GM12878 (cell line): Measurements from ENCODE around the gene FOXRED2. TPM values are rescaled to one million over a fixed set of nuclear protein-coding genes. Genes with fewer than 3 reads are reported as not detected.
A peak's percentile ranks its signal among the peaks of the same experiment; 100 is the strongest.

Source experiments
- ATF7 ChIP-seq: fragments of 450-650 bp; IDR thresholded peaks from 2 replicates; pipeline ENCODE4 v1.6.1; 2016; ENCODE audit warnings: low read depth, mild to moderate bottlenecking
- JUNB ChIP-seq: IDR thresholded peaks from 2 replicates; pipeline ENCODE4 v1.6.1; 2016; ENCODE audit warnings: antibody characterized with exemption, mild to moderate bottlenecking
- NR2C1 ChIP-seq: fragments of 450-650 bp; IDR thresholded peaks from 2 replicates; pipeline ENCODE4 v1.6.1; 2017; ENCODE audit warnings: antibody characterized with exemption, mild to moderate bottlenecking, moderate library complexity
- PAX5 ChIP-seq: IDR thresholded peaks from 2 replicates; pipeline ENCODE4 v1.6.1; 2011; ENCODE audit warnings: low read depth, low read length, borderline replicate concordance
- RBBP5 ChIP-seq: fragments of 200-600 bp; sonication (generic); conservative IDR thresholded peaks from 2 replicates; pipeline ENCODE4 v1.6.1; 2016
- SMAD1 ChIP-seq: fragments of 450-650 bp; IDR thresholded peaks from 2 replicates; pipeline ENCODE4 v1.6.1; 2018; ENCODE audit warnings: mild to moderate bottlenecking, low read depth; ENCODE audit not compliant: partially characterized antibody
- SP1 ChIP-seq: IDR thresholded peaks from one replicate; pipeline ENCODE4 v1.6.1; 2011; ENCODE audit warnings: low read depth, low read length
- SUZ12 ChIP-seq: fragments of 200-600 bp; sonication (generic); IDR thresholded peaks from one replicate; pipeline ENCODE4 v1.6.1; 2018; ENCODE audit warnings: antibody characterized with exemption, mild to moderate bottlenecking; ENCODE audit not compliant: unreplicated experiment
- YBX1 ChIP-seq: fragments of 450-650 bp; IDR thresholded peaks from 2 replicates; pipeline ENCODE4 v1.6.1; 2016; ENCODE audit warnings: antibody characterized with exemption
- ZNF274 ChIP-seq: IDR thresholded peaks from one replicate; pipeline ENCODE4 v1.8.0; 2011; ENCODE audit not compliant: insufficient read length, insufficient read depth
- polyA plus RNA-seq, 11 experiments: library from polyadenylated mRNA; depleted of rRNA in 4 of 11; unstranded in 6 of 11; stranded (reverse) in 5 of 11; fragments of >200 nt; fragmentation: Nextera tagmentation in 4 of 11; fragmentation: Illumina TruSeq in 1 of 11; extraction: Ambion mirVana in 4 of 11; extraction: Trizol in 1 of 11; gene quantifications; 1 replicate in 1 of 11; 2 replicates in 10 of 11; pipeline versions ENCODE4 v1.2.1 to v1.2.3, GENCODE V29; 2011 to 2016; ENCODE audit warnings: inconsistent platforms in 2 of 11, missing spikeins in 2 of 11, low read depth in 1 of 11
- total RNA-seq, 4 experiments: library from RNA; depleted of rRNA in 3 of 4; stranded (reverse); fragments of >200 nt in 3 of 4; fragmentation: Illumina TruSeq in 1 of 4; extraction: Trizol in 1 of 4; gene quantifications; 2 replicates each; pipeline versions ENCODE4 v1.2.1 to v1.2.3, GENCODE V29; 2013 to 2021
- TF ChIP-seq, protein P1 (sequence below): IDR thresholded peaks from 2 replicates; pipeline ENCODE4 v1.6.1; 2011; ENCODE audit warnings: borderline replicate concordance, low read depth, mild to moderate bottlenecking, moderate library complexity, low read length; ENCODE audit not compliant: insufficient read depth, poor library complexity, severe bottlenecking
- TF ChIP-seq, protein P2 (sequence below), 3 experiments: IDR thresholded peaks in 2 of 3; conservative IDR thresholded peaks in 1 of 3; 2 replicates each; pipeline ENCODE4 v1.5.1; 2011; ENCODE audit warnings: low read depth in 3 of 3, low read length in 3 of 3, mild to moderate bottlenecking in 3 of 3, control low read depth in 2 of 3, moderate library complexity in 2 of 3, inconsistent platforms in 1 of 3, mixed read lengths in 1 of 3; ENCODE audit not compliant: control insufficient read depth in 2 of 3, insufficient read depth in 1 of 3; ENCODE audit errors: extremely low read depth in 1 of 3

Gene FOXRED2
- total and polyA plus RNA-seq, 10 of the 15 experiments (the other 5 are each of a cell fraction or from before 2014, with no cell fraction given) = 1.8 to 28.8 (median 7.6) TPM

DNA sequence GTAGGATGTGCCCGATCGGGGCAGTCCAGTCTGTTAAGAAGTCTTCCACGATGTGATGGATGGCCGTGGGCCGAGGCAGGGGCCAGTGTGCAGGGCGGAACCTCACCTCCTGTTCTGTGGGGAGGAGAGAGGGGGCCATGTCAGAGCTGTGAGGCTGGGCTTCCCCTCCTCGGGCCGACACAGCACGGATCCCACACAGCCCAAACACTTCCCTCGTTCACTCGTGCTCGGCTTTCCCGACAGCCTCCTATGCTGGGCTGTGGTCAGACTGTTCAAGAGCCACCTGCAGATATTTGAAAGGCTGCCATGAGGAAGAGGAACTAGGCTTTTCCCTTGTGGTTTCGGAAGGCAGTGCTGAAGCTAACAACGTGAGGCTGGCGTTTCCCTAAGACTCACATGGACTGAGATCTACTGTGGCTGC, 13.1 kb downstream of the FOXRED2 start (continued):
- TF ChIP-seq JUNB (no peak), PAX5 (0 out of 2 replicates have a peak, but pooled peaks have one; percentile 7), RBBP5 (no peak), YBX1 (no peak), ATF7 (no peak), SP1 (no peak), ZNF274 (no peak), NR2C1 (no peak), SUZ12 (no peak), SMAD1 (no peak)
- TF ChIP-seq, protein P1, sequence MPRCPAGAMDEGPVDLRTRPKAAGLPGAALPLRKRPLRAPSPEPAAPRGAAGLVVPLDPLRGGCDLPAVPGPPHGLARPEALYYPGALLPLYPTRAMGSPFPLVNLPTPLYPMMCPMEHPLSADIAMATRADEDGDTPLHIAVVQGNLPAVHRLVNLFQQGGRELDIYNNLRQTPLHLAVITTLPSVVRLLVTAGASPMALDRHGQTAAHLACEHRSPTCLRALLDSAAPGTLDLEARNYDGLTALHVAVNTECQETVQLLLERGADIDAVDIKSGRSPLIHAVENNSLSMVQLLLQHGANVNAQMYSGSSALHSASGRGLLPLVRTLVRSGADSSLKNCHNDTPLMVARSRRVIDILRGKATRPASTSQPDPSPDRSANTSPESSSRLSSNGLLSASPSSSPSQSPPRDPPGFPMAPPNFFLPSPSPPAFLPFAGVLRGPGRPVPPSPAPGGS = no peak
- TF ChIP-seq, protein P2, sequence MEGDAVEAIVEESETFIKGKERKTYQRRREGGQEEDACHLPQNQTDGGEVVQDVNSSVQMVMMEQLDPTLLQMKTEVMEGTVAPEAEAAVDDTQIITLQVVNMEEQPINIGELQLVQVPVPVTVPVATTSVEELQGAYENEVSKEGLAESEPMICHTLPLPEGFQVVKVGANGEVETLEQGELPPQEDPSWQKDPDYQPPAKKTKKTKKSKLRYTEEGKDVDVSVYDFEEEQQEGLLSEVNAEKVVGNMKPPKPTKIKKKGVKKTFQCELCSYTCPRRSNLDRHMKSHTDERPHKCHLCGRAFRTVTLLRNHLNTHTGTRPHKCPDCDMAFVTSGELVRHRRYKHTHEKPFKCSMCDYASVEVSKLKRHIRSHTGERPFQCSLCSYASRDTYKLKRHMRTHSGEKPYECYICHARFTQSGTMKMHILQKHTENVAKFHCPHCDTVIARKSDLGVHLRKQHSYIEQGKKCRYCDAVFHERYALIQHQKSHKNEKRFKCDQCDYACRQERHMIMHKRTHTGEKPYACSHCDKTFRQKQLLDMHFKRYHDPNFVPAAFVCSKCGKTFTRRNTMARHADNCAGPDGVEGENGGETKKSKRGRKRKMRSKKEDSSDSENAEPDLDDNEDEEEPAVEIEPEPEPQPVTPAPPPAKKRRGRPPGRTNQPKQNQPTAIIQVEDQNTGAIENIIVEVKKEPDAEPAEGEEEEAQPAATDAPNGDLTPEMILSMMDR (IDR thresholded peaks at IDR 0.05 in 2 of 3, conservative IDR thresholded peaks at IDR 0.05 in 1 of 3; ENCODE audit: control insufficient read depth in 2 of 3, extremely low read depth in 1 of 3, insufficient read depth in 1 of 3, low read depth in 3 of 3, low read length in 3 of 3) = no peak
